ENCODE data around the gene BCL7B.

DNA sequence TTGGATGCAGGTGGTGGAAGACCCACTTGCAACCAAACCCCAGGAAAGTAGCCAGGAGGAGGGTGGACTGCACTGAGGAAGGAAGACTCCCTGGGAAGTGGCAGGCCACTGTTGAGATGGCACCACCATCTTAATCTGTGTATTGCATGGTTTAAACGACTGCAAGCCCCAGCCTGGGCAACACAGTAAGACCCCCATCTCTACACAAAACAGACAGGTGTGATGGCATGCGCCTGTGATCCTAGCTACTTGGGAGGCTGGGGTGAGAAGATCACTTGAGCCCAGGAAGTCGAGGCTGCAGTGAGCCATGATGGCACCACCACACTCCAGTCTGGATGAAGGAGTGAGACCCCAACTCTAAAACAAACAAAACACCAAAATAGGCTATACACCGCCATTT, 9.7 kb upstream of the BCL7B start:
- no peak for TF ChIP-seq POLR2A (IDR thresholded peaks at IDR 0.05)
- TF ChIP-seq, protein P1, sequence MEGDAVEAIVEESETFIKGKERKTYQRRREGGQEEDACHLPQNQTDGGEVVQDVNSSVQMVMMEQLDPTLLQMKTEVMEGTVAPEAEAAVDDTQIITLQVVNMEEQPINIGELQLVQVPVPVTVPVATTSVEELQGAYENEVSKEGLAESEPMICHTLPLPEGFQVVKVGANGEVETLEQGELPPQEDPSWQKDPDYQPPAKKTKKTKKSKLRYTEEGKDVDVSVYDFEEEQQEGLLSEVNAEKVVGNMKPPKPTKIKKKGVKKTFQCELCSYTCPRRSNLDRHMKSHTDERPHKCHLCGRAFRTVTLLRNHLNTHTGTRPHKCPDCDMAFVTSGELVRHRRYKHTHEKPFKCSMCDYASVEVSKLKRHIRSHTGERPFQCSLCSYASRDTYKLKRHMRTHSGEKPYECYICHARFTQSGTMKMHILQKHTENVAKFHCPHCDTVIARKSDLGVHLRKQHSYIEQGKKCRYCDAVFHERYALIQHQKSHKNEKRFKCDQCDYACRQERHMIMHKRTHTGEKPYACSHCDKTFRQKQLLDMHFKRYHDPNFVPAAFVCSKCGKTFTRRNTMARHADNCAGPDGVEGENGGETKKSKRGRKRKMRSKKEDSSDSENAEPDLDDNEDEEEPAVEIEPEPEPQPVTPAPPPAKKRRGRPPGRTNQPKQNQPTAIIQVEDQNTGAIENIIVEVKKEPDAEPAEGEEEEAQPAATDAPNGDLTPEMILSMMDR (IDR thresholded peaks at IDR 0.05) = no peak
- TF ChIP-seq EP300 (IDR thresholded peaks at IDR 0.05) = no peak

All from ovary (tissue), 3 donors.